GM06990 (cell line): ENCODE data around the gene RGS5.
"Not testable (repeated sequence)": the region's sequence is repeated elsewhere in the genome, so short reads cannot be mapped to it uniquely, and the experiment has no call there.

Experiments
- DNase-seq: peaks from one replicate; pipeline ENCODE4 v3.0.0-alpha.2; 2011; ENCODE audit not compliant: insufficient read length; ENCODE audit errors: extremely low read depth
- H3K27me3 ChIP-seq: replicated peaks from 2 replicates; pipeline ENCODE4 v1.6.0; 2011; ENCODE audit warnings: low read length; ENCODE audit not compliant: control insufficient read depth, insufficient read depth
- H3K36me3 ChIP-seq: 2 replicates; pipeline ENCODE4 v1.5.1; 2011; ENCODE audit warnings: low read length; ENCODE audit not compliant: control insufficient read depth, insufficient read depth
- H3K4me3 ChIP-seq: replicated peaks from 2 replicates; pipeline ENCODE4 v1.5.1; 2011; ENCODE audit warnings: low read depth, mild to moderate bottlenecking, control low read depth, low read length
- TF ChIP-seq, protein P1 (sequence below): IDR thresholded peaks from 2 replicates; pipeline ENCODE4 v1.5.1; 2011; ENCODE audit warnings: low read length, control low read depth, mild to moderate bottlenecking, inconsistent platforms; ENCODE audit not compliant: insufficient read depth, poor library complexity, severe bottlenecking

The RGS5 gene

DNA sequence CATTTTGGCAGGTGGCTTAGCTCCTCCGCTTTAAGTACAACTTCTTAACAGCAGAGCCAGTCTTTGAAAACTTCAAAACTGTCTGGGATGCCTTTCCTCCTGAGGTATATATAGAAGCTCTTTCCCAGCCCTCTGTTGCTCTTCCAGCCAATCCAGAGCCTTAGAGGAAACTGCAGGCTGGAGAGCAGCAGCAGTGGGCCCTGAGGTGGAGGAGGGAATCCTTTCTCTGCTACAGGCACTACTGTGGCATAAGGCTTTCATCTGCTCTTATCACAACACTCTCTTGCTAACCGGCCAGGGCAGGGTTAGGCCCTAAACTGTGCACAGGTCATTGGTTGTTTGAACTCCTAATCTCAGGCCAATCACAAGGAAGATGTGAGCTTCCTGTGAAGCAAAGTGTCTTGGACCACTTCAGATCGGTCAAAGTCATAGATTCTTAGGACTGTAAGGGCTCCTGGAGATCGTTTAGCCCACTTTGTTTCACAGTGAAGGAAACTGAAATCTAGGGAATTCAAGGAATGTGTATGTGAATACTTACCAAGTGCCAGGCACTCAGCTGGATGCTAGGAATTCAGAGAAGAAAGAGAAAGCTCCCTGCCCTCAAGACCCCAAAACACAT, at the start of gene RGS5:
Gene RGS5 (minus strand): TSS at position 84 of the 619 bp plus-strand sequence. CDS start 81 bp downstream, at position 3.
- H3K36me3 ChIP-seq, result no peaks in the 10 kb centered on the region
- TF ChIP-seq, protein P1, sequence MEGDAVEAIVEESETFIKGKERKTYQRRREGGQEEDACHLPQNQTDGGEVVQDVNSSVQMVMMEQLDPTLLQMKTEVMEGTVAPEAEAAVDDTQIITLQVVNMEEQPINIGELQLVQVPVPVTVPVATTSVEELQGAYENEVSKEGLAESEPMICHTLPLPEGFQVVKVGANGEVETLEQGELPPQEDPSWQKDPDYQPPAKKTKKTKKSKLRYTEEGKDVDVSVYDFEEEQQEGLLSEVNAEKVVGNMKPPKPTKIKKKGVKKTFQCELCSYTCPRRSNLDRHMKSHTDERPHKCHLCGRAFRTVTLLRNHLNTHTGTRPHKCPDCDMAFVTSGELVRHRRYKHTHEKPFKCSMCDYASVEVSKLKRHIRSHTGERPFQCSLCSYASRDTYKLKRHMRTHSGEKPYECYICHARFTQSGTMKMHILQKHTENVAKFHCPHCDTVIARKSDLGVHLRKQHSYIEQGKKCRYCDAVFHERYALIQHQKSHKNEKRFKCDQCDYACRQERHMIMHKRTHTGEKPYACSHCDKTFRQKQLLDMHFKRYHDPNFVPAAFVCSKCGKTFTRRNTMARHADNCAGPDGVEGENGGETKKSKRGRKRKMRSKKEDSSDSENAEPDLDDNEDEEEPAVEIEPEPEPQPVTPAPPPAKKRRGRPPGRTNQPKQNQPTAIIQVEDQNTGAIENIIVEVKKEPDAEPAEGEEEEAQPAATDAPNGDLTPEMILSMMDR, result no peak
- DNase-seq, result no peak

GRCh38 chr1:163250382-163250974, 47.8 kb upstream of the RGS5 start:
- H3K4me3 ChIP-seq, result no peak overlapping the region
- no peaks in the 10 kb centered on the region for H3K36me3 ChIP-seq
- no peaks in the 10 kb centered on the region for H3K27me3 ChIP-seq
- TF ChIP-seq, protein P1, result no peak
- DNase-seq, result no peak

More for the DNA sequence above, at the start of gene RGS5:
- H3K4me3 ChIP-seq, result no peak within 1 kb of the TSS
- H3K27me3 ChIP-seq, result no peaks in the 10 kb centered on the region

DNA sequence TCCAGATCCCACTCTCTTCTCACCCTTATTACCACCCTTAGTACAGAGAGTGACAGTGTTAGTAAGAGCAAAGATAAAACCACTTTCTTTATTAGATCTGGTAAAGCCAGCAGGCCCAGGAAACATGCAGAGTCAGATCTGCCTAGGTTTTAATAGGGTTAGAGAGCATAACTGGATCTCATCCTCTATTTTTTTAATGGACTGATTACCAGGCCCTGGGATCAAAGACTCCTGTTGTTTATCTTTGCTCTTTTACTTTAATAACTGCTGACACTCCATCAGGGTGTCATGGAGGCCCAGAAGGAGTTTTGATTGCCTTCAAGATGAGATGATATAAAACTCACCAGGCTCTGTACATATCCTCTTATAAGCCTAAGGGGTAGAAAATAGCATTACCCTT, 45.3 kb upstream of the RGS5 start:
- no peak for DNase-seq
- Histone ChIP-seq H3K36me3 (no peaks in the 10 kb centered on the region), H3K4me3 (no peak overlapping the region), H3K27me3 (no peaks in the 10 kb centered on the region)
- TF ChIP-seq, protein P1, result no peak

DNA sequence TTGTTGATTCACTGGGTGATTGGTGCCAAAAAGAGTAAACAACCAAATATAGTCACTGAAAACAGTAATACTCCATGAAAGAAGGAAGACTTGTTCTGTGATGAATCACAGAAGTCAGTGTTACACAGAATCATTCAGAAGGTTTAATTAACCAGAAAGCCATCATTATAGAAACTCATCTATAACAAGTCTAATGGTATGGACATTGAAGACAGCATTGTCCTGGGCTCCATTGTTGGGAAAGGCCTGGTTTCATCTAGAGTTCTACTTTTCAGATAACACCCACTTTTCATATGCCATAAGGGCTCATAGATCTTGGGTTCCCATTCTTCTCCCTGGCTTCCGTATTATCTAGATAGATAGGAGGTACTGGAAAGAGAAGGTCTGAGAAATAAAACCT, 41.9 kb upstream of the RGS5 start:
- H3K27me3 ChIP-seq, H3K36me3 ChIP-seq, H3K4me3 ChIP-seq, DNase-seq: not testable (repeated sequence)

GRCh38 chr1:163241746-163242145, 39.0 kb upstream of the RGS5 start:
- TF ChIP-seq, protein P1, result no peak
- Histone ChIP-seq H3K4me3 (no peak overlapping the region), H3K27me3 (no peaks in the 10 kb centered on the region), H3K36me3 (no peaks in the 10 kb centered on the region)
- DNase-seq, result no peak

GRCh38 chr1:163240705-163241104, 38.0 kb upstream of the RGS5 start:
- TF ChIP-seq, protein P1, result no peak
- DNase-seq, result no peak
- H3K36me3 ChIP-seq, result no peaks in the 10 kb centered on the region
- no peaks in the 10 kb centered on the region for H3K27me3 ChIP-seq
- no peak overlapping the region for H3K4me3 ChIP-seq

GRCh38 chr1:163233643-163234042, 30.9 kb upstream of the RGS5 start:
- H3K36me3 ChIP-seq, DNase-seq, H3K4me3 ChIP-seq, H3K27me3 ChIP-seq: not testable (repeated sequence)
